ENCODE measurements around the gene TBC1D5. TPM values are rescaled to one million over a fixed set of nuclear protein-coding genes. Genes with fewer than 3 reads are reported as not detected.

TBC1D5 gene
- total and polyA plus RNA-seq, 2 donors (not counting 1 experiment from before 2014, with no cell fraction given) = 22.6 to 111 TPM

GRCh38 chr3:17634964-17635363 is 107.5 kb downstream of the TBC1D5 start:
- H3K27me3 ChIP-seq (replicated peaks in 1 of 4; ENCODE audit: control extremely low read depth in 1 of 4, control insufficient read depth in 3 of 4, insufficient read depth in 4 of 4, low read length in 3 of 4) = no peaks in the 10 kb centered on the region
- no peaks in the 10 kb centered on the region for H3K9me3 ChIP-seq (ENCODE audit: control extremely low read depth in 1 of 3, control insufficient read depth in 2 of 3, insufficient read depth in 1 of 3, low read length in 2 of 3)
- no peak overlapping the region for H2AFZ ChIP-seq (ENCODE audit: insufficient read depth, low read depth, low read length, poor library complexity, severe bottlenecking)
- H3K4me3 ChIP-seq (ENCODE audit: control extremely low read depth in 1 of 5, extremely low read depth in 1 of 5, insufficient read depth in 1 of 5, low read depth in 2 of 5, low read length in 4 of 5) = no peak overlapping the region
- Mint-ChIP-seq H3K27ac (no peak overlapping the region), H3K4me3 (no peak overlapping the region), H3K4me1 (peaks cover 34% of the 10 kb centered on the region), H3K9me3 (ENCODE audit: insufficient read depth) (no peaks in the 10 kb centered on the region), H3K27me3 (no peaks in the 10 kb centered on the region)
- ChIA-PET CTCF (no interaction called here), POLR2A (no interaction called here)
- H4K20me1 ChIP-seq (ENCODE audit: control insufficient read depth, insufficient read depth, low read length, poor library complexity, severe bottlenecking) = peaks cover 36% of the 10 kb centered on the region
- intact Hi-C loops (cut with micrococcal nuclease) = no loop called here
- TF ChIP-seq CTCF (IDR thresholded peaks at IDR 0.05) (no peak), EZH2 (IDR thresholded peaks at IDR 0.05; ENCODE audit: borderline replicate concordance, insufficient read depth, low read depth, low read length, poor library complexity, severe bottlenecking) (no peak)
- H3K4me2 ChIP-seq (replicated peaks; ENCODE audit: low read depth, low read length, poor library complexity, severe bottlenecking) = no peak overlapping the region
- ATAC-seq (ENCODE audit: low read depth) (no peak), DNase-seq (no peak)
- no peak overlapping the region for H3K9ac ChIP-seq (ENCODE audit: low read length)
- H3K27ac ChIP-seq (ENCODE audit: low read length in 2 of 2) = no peak overlapping the region
- peaks cover 73% of the 10 kb centered on the region for H3K79me2 ChIP-seq (ENCODE audit: control insufficient read depth, insufficient read depth, low read length)
- peaks cover 0 to 2% of the 10 kb centered on the region in 2 experiments for H3K36me3 ChIP-seq (replicated peaks in 1 of 2; ENCODE audit: control extremely low read depth in 1 of 2, control insufficient read depth in 1 of 2, extremely low read depth in 1 of 2, insufficient read depth in 2 of 2, low read length in 1 of 2)
- H3K4me1 ChIP-seq (ENCODE audit: control insufficient read depth in 2 of 2, insufficient read depth in 2 of 2, low read length in 2 of 2) = peaks cover 0 to 5% of the 10 kb centered on the region in 2 donors

GRCh38 chr3:17634201-17634600 is 108.2 kb downstream of the TBC1D5 start:
- H3K79me2 ChIP-seq (ENCODE audit: control insufficient read depth, insufficient read depth, low read length) = peaks cover 73% of the 10 kb centered on the region
- intact Hi-C loops (cut with micrococcal nuclease) = no loop called here
- Mint-ChIP-seq H3K27me3 (no peaks in the 10 kb centered on the region), H3K4me3 (no peak overlapping the region), H3K9me3 (ENCODE audit: insufficient read depth) (no peaks in the 10 kb centered on the region), H3K27ac (no peak overlapping the region), H3K4me1 (peaks cover 35% of the 10 kb centered on the region)
- POLR2A ChIA-PET = no interaction called here
- H2AFZ ChIP-seq (ENCODE audit: insufficient read depth, low read depth, low read length, poor library complexity, severe bottlenecking) = no peak overlapping the region
- TF ChIP-seq CTCF (IDR thresholded peaks at IDR 0.05) (no peak), EZH2 (IDR thresholded peaks at IDR 0.05; ENCODE audit: borderline replicate concordance, insufficient read depth, low read depth, low read length, poor library complexity, severe bottlenecking) (no peak)
- no peaks in the 10 kb centered on the region for H3K9me3 ChIP-seq (ENCODE audit: control extremely low read depth in 1 of 3, control insufficient read depth in 2 of 3, insufficient read depth in 1 of 3, low read length in 2 of 3)
- H3K4me1 ChIP-seq (ENCODE audit: control insufficient read depth in 2 of 2, insufficient read depth in 2 of 2, low read length in 2 of 2) = peaks cover 0 to 5% of the 10 kb centered on the region in 2 donors
- H4K20me1 ChIP-seq (ENCODE audit: control insufficient read depth, insufficient read depth, low read length, poor library complexity, severe bottlenecking) = peaks cover 44% of the 10 kb centered on the region
- no peak overlapping the region for H3K4me3 ChIP-seq (ENCODE audit: control extremely low read depth in 1 of 5, extremely low read depth in 1 of 5, insufficient read depth in 1 of 5, low read depth in 2 of 5, low read length in 4 of 5)
- CTCF ChIA-PET = interaction anchor here (1.1 kb wide), 1 partner anchor 11 kb away, joined by 3 read pairs; no protein-coding TSS in a partner anchor
- no peak for ATAC-seq (ENCODE audit: low read depth)
- no peak overlapping the region for H3K9ac ChIP-seq (ENCODE audit: low read length)
- peaks cover 0 to 2% of the 10 kb centered on the region in 2 experiments for H3K36me3 ChIP-seq (replicated peaks in 1 of 2; ENCODE audit: control extremely low read depth in 1 of 2, control insufficient read depth in 1 of 2, extremely low read depth in 1 of 2, insufficient read depth in 2 of 2, low read length in 1 of 2)
- H3K4me2 ChIP-seq (replicated peaks; ENCODE audit: low read depth, low read length, poor library complexity, severe bottlenecking) = no peak overlapping the region
- no CpG with 5 or more reads among the region's 2 CpGs for WGBS (ENCODE audit: insufficient coverage)
- DNase-seq = no peak
- H3K27me3 ChIP-seq (replicated peaks in 1 of 4; ENCODE audit: control extremely low read depth in 1 of 4, control insufficient read depth in 3 of 4, insufficient read depth in 4 of 4, low read length in 3 of 4) = no peaks in the 10 kb centered on the region
- no peak overlapping the region for H3K27ac ChIP-seq (ENCODE audit: low read length in 2 of 2)

Data from B cell (primary cell).